Testis (tissue), 3 donors: ENCODE measurements around the gene SDCBP2. TPM values are rescaled to one million over a fixed set of nuclear protein-coding genes. Genes with fewer than 3 reads are reported as not detected.

Experiments
- DNase-seq: peaks from one replicate; pipeline ENCODE4 v3.0.0-alpha.2; 2019
- H3K27ac ChIP-seq, 2 donors: fragments of 200-600 bp; sonication (generic); one replicate each; pipeline ENCODE4 v1.5.1; 2019
- H3K27me3 ChIP-seq: fragments of 200-600 bp; sonication (generic); one replicate; pipeline ENCODE4 v1.5.1; 2019
- H3K36me3 ChIP-seq: fragments of 200-600 bp; sonication (generic); one replicate; pipeline ENCODE4 v1.5.1; 2017; ENCODE audit warnings: low read depth; ENCODE audit errors: missing control alignments
- H3K4me1 ChIP-seq: fragments of 200-600 bp; sonication (generic); one replicate; pipeline ENCODE4 v1.5.1; 2019
- H3K4me3 ChIP-seq, 2 donors: fragments of 200-600 bp; sonication (generic); one replicate each; pipeline ENCODE4 v1.5.1; 2017 to 2019
- H3K9me3 ChIP-seq: fragments of 200-600 bp; sonication (generic); one replicate; pipeline ENCODE4 v1.5.1; 2017
- POLR2A ChIP-seq: fragments of 450-650 bp; IDR thresholded peaks from one replicate; pipeline ENCODE4 v1.6.1; 2017; ENCODE audit warnings: antibody characterized with exemption, mild to moderate bottlenecking, moderate library complexity
- whole genome bisulfite sequencing, 2 donors: methylation state at CpG; one replicate each; pipeline ENCODE4 v1.1.5; 2018; 5-methylcytosine and 5-hydroxymethylcytosine counted together
- intact Hi-C: fragments of 100-400 bp; cut with DNase I; formaldehyde crosslinking; loops from one replicate; pipeline ENCODE4 v1.15.1; 2023; ENCODE audit warnings: low total_unique reads
- polyA plus RNA-seq: library from polyadenylated mRNA; stranded (reverse); fragments of 350-450 nt; fragmentation: Illumina TruSeq; extraction: RNeasy Lipid Tissue Mini Kit (QIAGEN cat#74804); gene quantifications from one replicate; pipeline ENCODE4 v1.2.3, GENCODE V29; 2014; ENCODE audit warnings: low read depth, low replicate concordance; ENCODE audit not compliant: insufficient read depth
- total RNA-seq, 2 donors: library from RNA; depleted of rRNA; stranded (reverse); fragments of >200 nt; gene quantifications; one replicate each; pipeline ENCODE4 v1.2.3, GENCODE V29; 2016
- TF ChIP-seq, protein P1 (sequence below), 3 experiments: fragments of 450-650 bp in 2 of 3; fragments of 200-600 bp in 1 of 3; sonication (generic) in 1 of 3; IDR thresholded peaks; one replicate each; pipeline ENCODE4 v1.5.1; 2016 to 2019; ENCODE audit warnings: antibody characterized with exemption in 3 of 3, mild to moderate bottlenecking in 2 of 3, moderate library complexity in 1 of 3

The SDCBP2 gene
- total and polyA plus RNA-seq, 3 donors from 2014 or later, result 5.5 to 10.9 (median 6.4) TPM

DNA sequence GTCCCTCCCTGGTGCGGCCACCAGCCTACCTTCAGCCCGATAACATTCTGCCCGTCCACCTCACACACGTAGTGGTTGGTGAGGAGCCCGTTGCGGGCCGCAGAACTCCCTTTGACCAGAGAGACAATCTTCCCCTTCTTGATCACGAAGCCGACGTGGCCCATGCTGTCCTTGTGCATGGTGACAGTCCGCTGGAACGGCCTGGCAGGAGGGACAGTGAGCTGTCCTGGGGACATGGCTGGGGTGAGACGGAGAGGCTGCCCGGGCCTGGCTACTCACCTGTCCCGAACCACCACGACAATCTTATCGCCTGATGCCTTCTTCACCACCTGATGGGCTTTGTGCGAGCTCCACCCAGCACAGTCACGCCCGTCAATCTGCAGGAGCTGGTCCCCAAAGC is 16.6 kb downstream of the SDCBP2 start:
- WGBS, 2 donors, result 91 to 97% methylated on average over 5 to 20 of the region's 20 CpGs

DNA sequence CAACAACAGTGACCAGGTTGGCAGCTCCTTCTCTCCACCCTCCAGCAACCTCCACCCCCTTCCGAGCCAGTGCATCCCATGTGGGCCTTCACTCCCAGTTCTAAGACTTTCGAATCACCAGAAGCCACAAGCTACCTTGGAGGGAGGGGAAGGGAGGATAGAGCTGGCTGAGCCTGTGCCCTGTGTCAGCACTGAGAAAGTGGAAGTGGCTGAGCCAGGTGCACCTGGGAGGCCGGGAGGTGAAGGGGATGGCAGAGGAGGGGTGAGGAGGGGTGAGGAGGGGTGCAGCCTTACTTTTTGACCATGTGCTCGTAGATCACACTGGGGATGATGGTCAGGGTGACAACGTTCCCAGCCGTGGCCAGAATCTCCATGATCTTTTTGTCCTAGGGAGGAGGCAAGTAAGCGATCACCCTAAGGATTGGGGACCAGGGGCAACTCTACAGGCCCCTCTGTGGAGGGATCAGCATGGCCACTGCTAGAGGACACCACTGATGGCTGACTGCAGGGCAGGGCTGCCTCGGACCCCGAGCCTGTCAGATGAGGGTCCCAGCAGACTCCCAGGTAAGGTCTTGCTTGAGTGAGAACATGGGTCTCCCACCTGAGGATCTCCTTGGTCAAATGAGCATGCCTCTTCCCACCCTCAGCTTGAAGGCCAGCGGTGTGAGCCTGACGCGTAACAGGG is 18.3 kb downstream of the SDCBP2 start:
- 87 to 89% methylated on average over 11 to 12 of the region's 12 CpGs for WGBS, 2 donors
- H3K27me3 ChIP-seq, result no peaks in the 10 kb centered on the region
- H3K36me3 ChIP-seq, result no peaks in the 10 kb centered on the region
- peaks cover 3% of the 10 kb centered on the region for H3K4me1 ChIP-seq
- no peak overlapping the region for H3K27ac ChIP-seq
- H3K9me3 ChIP-seq, result no peaks in the 10 kb centered on the region
- intact Hi-C loops, result loop anchor here (10.0 kb wide), 1 partner anchor 124 kb away; no protein-coding TSS in a partner anchor
- TF ChIP-seq, protein P1, sequence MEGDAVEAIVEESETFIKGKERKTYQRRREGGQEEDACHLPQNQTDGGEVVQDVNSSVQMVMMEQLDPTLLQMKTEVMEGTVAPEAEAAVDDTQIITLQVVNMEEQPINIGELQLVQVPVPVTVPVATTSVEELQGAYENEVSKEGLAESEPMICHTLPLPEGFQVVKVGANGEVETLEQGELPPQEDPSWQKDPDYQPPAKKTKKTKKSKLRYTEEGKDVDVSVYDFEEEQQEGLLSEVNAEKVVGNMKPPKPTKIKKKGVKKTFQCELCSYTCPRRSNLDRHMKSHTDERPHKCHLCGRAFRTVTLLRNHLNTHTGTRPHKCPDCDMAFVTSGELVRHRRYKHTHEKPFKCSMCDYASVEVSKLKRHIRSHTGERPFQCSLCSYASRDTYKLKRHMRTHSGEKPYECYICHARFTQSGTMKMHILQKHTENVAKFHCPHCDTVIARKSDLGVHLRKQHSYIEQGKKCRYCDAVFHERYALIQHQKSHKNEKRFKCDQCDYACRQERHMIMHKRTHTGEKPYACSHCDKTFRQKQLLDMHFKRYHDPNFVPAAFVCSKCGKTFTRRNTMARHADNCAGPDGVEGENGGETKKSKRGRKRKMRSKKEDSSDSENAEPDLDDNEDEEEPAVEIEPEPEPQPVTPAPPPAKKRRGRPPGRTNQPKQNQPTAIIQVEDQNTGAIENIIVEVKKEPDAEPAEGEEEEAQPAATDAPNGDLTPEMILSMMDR (IDR thresholded peaks at IDR 0.05), result no peak
- no peak for TF ChIP-seq POLR2A
- H3K4me3 ChIP-seq, result no peak overlapping the region
- no peak for DNase-seq

More for the DNA sequence above, 16.6 kb downstream of the SDCBP2 start:
- Histone ChIP-seq H3K27me3 (no peaks in the 10 kb centered on the region), H3K9me3 (no peaks in the 10 kb centered on the region), H3K27ac (no peak overlapping the region), H3K36me3 (no peaks in the 10 kb centered on the region), H3K4me3 (no peak overlapping the region), H3K4me1 (peaks cover 3% of the 10 kb centered on the region)
- no peak for DNase-seq
- TF ChIP-seq, protein P1 (IDR thresholded peaks at IDR 0.05), result no peak
- no peak for TF ChIP-seq POLR2A
- intact Hi-C loops, result loop anchor here (10.0 kb wide), 1 partner anchor 122 kb away; no protein-coding TSS in a partner anchor

DNA sequence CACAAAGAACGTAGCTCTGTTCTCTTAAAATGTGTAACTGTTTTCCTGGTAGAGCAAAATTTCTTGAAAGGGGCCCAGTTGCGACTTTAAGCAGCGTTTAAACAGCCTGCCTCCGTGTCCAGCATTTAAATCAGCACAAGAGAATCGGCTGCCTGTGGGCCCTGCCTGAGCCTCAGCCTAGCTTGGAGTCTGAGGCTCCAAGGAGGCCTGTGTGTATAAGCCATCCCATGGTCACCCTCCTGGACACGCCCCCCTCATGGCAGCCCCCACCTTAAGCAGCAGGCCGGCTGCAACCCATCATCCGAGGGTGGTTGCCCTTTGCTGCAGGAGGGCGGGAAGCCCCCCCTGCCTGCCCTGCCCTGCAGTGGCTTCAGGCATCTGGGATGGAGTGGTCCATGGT is 18.9 kb downstream of the SDCBP2 start:
- no peak overlapping the region for H3K27ac ChIP-seq
- H3K27me3 ChIP-seq, result no peaks in the 10 kb centered on the region
- no peak for DNase-seq
- no peaks in the 10 kb centered on the region for H3K9me3 ChIP-seq
- intact Hi-C loops, result loop anchor here (10.0 kb wide), 1 partner anchor 125 kb away; no protein-coding TSS in a partner anchor
- H3K36me3 ChIP-seq, result no peaks in the 10 kb centered on the region
- TF ChIP-seq POLR2A, result no peak
- TF ChIP-seq, protein P1 (IDR thresholded peaks at IDR 0.05), result no peak
- 66 to 70% methylated on average over 6 to 9 of the region's 9 CpGs for WGBS, 2 donors
- H3K4me3 ChIP-seq, result no peak overlapping the region
- H3K4me1 ChIP-seq, result peaks cover 3% of the 10 kb centered on the region

DNA sequence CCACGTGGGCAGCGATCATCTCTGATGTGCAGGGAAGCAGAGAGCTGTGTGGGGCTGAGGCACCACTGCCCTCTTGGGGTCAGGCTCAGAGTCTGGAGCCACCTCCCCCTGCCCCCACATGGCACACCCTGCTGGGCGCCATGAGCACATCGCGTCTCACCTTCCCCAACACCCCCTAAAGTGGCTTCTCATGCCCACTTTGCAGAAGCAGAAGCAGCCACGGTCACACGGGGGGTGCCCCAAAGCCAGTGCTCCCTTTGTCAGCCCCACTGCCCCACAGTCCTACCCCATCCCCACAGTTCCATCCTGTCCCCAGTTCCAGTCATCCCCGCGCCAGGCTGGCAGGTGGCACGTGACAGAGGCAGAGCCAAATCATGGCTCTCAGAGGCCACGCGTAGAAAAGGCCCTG is 19.5 kb downstream of the SDCBP2 start:
- no peak overlapping the region for H3K27ac ChIP-seq
- TF ChIP-seq, protein P1 (IDR thresholded peaks at IDR 0.05), result no peak
- TF ChIP-seq POLR2A, result no peak
- whole genome bisulfite sequencing, 2 donors, result 88 to 100% methylated on average over 5 to 12 of the region's 12 CpGs
- H3K4me3 ChIP-seq, result no peak overlapping the region
- no peak for DNase-seq
- no peaks in the 10 kb centered on the region for H3K9me3 ChIP-seq
- H3K36me3 ChIP-seq, result no peaks in the 10 kb centered on the region
- H3K4me1 ChIP-seq, result peaks cover 3% of the 10 kb centered on the region
- intact Hi-C loops, result no loop called here
- no peaks in the 10 kb centered on the region for H3K27me3 ChIP-seq

DNA sequence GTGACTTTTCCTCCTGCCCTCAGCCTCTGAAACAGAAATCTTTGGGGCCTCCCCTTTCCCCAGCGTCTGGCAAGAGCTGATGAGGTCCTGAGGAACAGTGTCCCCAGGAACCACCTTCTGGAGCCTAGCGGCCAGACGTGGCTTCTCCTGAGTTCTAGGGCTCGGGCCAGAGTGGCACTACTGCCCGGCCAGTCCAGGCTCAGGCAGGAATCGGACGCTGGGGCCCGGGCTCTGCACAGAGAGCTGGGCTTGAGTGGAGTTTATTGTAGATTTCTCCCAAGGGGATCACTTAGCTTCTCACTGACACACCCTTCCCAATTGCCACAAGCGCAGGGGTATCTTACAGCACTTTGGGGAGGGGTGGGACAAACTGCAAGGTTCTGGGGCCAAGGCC is 20.2 kb downstream of the SDCBP2 start:
- Histone ChIP-seq H3K4me1 (peaks cover 3% of the 10 kb centered on the region), H3K27me3 (no peaks in the 10 kb centered on the region), H3K9me3 (no peaks in the 10 kb centered on the region), H3K27ac (no peak overlapping the region), H3K36me3 (no peaks in the 10 kb centered on the region), H3K4me3 (no peak overlapping the region)
- WGBS, 2 donors, result 87 to 93% methylated on average over 9 of the region's 9 CpGs
- intact Hi-C loops, result no loop called here
- DNase-seq, result no peak
- no peak for TF ChIP-seq POLR2A
- TF ChIP-seq, protein P1 (IDR thresholded peaks at IDR 0.05), result no peak
